GM06990 (cell line): ENCODE measurements around the gene MSI2.

ENCODE experiments used
- DNase-seq: peaks from one replicate; pipeline ENCODE4 v3.0.0-alpha.2; 2011; ENCODE audit not compliant: insufficient read length; ENCODE audit errors: extremely low read depth
- H3K27me3 ChIP-seq: replicated peaks from 2 replicates; pipeline ENCODE4 v1.6.0; 2011; ENCODE audit warnings: low read length; ENCODE audit not compliant: control insufficient read depth, insufficient read depth
- H3K36me3 ChIP-seq: 2 replicates; pipeline ENCODE4 v1.5.1; 2011; ENCODE audit warnings: low read length; ENCODE audit not compliant: control insufficient read depth, insufficient read depth
- H3K4me3 ChIP-seq: replicated peaks from 2 replicates; pipeline ENCODE4 v1.5.1; 2011; ENCODE audit warnings: low read depth, mild to moderate bottlenecking, control low read depth, low read length
- CTCF ChIP-seq: IDR thresholded peaks from 2 replicates; pipeline ENCODE4 v1.5.1; 2011; ENCODE audit warnings: low read length, control low read depth, mild to moderate bottlenecking, inconsistent platforms; ENCODE audit not compliant: insufficient read depth, poor library complexity, severe bottlenecking

Gene MSI2

GRCh38 chr17:57372156-57372555 lies 115.8 kb downstream of the MSI2 start:
- Histone ChIP-seq H3K4me3 (no peak overlapping the region), H3K36me3 (no peaks in the 10 kb centered on the region), H3K27me3 (no peaks in the 10 kb centered on the region)
- no peak for DNase-seq
- no peak for TF ChIP-seq CTCF

GRCh38 chr17:57373048-57373447 lies 116.7 kb downstream of the MSI2 start:
- Histone ChIP-seq H3K4me3 (no peak overlapping the region), H3K27me3 (no peaks in the 10 kb centered on the region), H3K36me3 (no peaks in the 10 kb centered on the region)
- no peak for DNase-seq
- TF ChIP-seq CTCF: no peak

GRCh38 chr17:57373756-57374155 lies 117.4 kb downstream of the MSI2 start:
- DNase-seq: no peak
- no peak overlapping the region for H3K4me3 ChIP-seq
- no peak for TF ChIP-seq CTCF
- H3K27me3 ChIP-seq: no peaks in the 10 kb centered on the region
- H3K36me3 ChIP-seq: no peaks in the 10 kb centered on the region

DNA sequence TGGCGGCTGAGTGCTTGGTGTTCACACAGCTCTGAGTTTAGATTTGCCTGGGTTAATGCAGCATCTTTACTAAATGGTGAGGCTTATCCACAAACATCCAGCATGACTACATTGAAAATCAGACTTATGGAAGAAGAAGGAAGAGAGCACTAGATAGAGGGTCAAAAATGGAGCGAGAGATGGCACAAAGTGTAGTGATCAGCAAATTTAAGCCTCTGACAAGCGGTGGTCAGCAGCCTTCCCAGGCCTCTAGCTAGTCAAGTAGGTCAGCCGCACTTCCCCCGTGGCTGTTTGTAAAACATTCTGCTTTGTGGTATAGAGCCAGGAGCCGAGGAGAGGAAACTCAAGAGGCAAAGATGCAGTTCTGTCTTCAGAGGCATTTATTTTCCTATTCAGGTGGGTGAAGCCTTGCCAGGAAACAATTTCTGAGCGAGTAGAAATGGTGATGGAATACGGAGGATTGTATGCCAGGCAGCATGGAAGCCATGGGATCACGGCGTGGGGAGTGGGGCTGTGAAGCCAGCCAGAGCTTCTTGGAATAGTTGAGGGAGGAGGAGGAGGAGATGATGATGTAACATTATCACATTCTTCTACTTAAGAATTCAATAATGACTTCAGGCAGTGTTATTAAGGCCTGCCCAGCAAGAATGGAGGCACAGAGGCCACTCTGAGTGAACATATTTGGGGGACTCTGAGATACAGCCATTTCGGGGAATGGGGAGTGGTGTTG lies 118.9 kb downstream of the MSI2 start:
- Histone ChIP-seq H3K27me3 (no peaks in the 10 kb centered on the region), H3K4me3 (no peak overlapping the region), H3K36me3 (no peaks in the 10 kb centered on the region)
- TF ChIP-seq CTCF: no peak
- no peak for DNase-seq

DNA sequence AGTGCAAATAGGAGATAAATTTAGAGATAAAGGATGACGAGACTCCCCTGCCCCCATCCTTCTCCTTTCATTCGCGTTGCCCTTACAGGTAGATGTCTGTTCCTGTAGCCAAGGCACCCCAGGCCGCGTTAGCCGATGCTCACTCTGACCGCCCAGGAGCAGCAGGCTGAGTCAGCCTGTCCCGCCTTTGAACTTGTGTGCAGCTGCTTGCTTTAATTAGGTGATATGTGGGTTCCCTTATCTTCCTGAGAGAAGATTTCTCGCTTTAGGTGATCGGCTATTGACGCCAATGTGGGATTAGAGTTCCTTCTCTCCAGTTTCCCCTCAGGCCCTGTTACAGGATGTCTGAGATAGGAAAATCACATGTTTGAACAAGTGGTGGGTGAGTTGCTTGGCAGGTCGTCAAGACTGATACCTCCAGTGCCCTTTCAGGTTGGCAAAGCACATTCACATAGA lies 119.5 kb downstream of the MSI2 start:
- no peak for DNase-seq
- H3K36me3 ChIP-seq: no peaks in the 10 kb centered on the region; the same call in 1 of the 2 replicates
- H3K4me3 ChIP-seq: no peak overlapping the region
- H3K27me3 ChIP-seq: no peaks in the 10 kb centered on the region
- no peak for TF ChIP-seq CTCF
